ENCODE data around the gene TBC1D22B. TPM values are rescaled to one million over a fixed set of nuclear protein-coding genes. Genes with fewer than 3 reads are reported as not detected.

Gene TBC1D22B
- total and polyA plus RNA-seq, 9 of the 15 experiments (the other 6 are each of a cell fraction or from before 2014, with no cell fraction given), result 4.8 to 24.2 (median 13.5) TPM

DNA sequence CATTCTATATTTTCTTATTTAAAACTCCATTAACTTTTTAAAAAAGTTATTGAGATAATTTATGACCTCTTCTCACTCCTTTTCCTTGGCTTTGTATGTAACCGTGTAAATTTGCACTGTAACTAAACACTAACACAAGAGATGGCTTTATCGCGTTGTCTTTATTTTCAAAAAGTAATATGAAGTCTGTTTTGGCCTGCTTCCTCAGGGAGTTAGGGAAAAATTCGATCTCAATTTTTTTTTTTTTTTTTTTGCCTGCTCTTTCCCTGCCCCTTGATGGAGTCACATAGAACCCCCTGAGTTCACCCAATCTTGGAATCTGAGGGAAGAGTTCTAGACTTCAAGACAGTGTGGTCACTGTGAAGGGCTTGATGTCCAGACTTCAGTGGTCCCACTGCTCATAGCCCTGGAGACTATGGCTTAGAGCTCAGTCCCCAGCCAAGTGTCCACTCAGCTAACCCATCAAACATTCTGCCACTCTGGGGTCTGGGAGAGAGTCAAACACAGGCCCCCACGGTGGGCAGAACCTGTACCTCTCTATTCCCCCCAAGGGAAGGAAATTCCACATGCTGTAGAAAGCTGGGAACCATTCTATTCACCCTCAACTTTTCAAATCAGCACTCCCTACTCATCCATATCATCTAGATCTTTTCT lies 15.7 kb upstream of the TBC1D22B start:
- in situ Hi-C loops (cut with MboI), result no loop called here
- intact Hi-C loops (cut with micrococcal nuclease), result loop anchor here (5.0 kb wide), 1 partner anchor 60 kb away; no protein-coding TSS in a partner anchor
- Histone ChIP-seq H4K20me1 (replicated peaks; ENCODE audit: control insufficient read depth, insufficient read depth, low read length) (no peaks in the 10 kb centered on the region), H3K9me1 (ENCODE audit: control insufficient read depth, insufficient read depth, low read length) (no peaks in the 10 kb centered on the region), H3K4me1 (replicated peaks in 1 of 2; ENCODE audit: control insufficient read depth in 2 of 2, insufficient read depth in 2 of 2, low read length in 2 of 2) (peaks cover 25 to 64% of the 10 kb centered on the region in 2 experiments), H3K9me3 (replicated peaks; ENCODE audit: control insufficient read depth, insufficient read depth, low read depth, low read length) (no peaks in the 10 kb centered on the region), H3K27me3 (ENCODE audit: control insufficient read depth in 2 of 2, insufficient read depth in 2 of 2, low read length in 2 of 2) (no peaks in the 10 kb centered on the region), H3K36me3 (ENCODE audit: control insufficient read depth, insufficient read depth, low read length) (no peaks in the 10 kb centered on the region; the same call in 2 of the 3 replicates), H3K9ac (ENCODE audit: insufficient read depth in 1 of 2, low read depth in 2 of 2, low read length in 2 of 2) (peak overlapping the region in 1 of 2 experiments; percentile 41; a peak in 3 of 4 replicates), H3K4me2 (ENCODE audit: insufficient read depth, low read length) (peak overlapping the region; percentile 33), H3K4me3 (no peak overlapping the region), H2AFZ (ENCODE audit: low read depth, low read length) (peak overlapping the region; percentile 76), H3K79me2 (ENCODE audit: control insufficient read depth, insufficient read depth, low read length) (no peaks in the 10 kb centered on the region), H3K27ac (ENCODE audit: extremely low read depth, low read depth, low read length) (peak overlapping the region; percentile 65; the same call in 2 of the 3 replicates)
- BruUV-seq (replicated peaks), result no TSS peak
- ChIA-PET POLR2A (interaction anchor here (0.6 to 2.5 kb wide), 4 partner anchors 9 to 29 kb away, joined by 3 to 10 read pairs (median 7); partner anchors contain the start of genes TBC1D22B and TMEM217), CTCF (ENCODE audit: low intra/inter-chr PET ratio) (no interaction called here)
- FAIRE-seq (no peak), ATAC-seq (no peak), DNase-seq (ENCODE audit: extremely low read depth in 1 of 4, low spot score in 3 of 4) (no peak)
- TF ChIP-seq DMBX1 (CRISPR knock-in tag; IDR thresholded peaks at IDR 0.05; ENCODE audit: borderline replicate concordance) (no peak), HOMEZ (CRISPR knock-in tag; IDR thresholded peaks at IDR 0.05) (no peak), ETV6 (IDR thresholded peaks at IDR 0.05; ENCODE audit: borderline replicate concordance in 1 of 2, low read depth in 2 of 2, low read length in 1 of 2) (no peak), ETV6 (CRISPR knock-in tag; IDR thresholded peaks at IDR 0.05; ENCODE audit: borderline replicate concordance) (no peak), KAT7 (CRISPR knock-in tag; IDR thresholded peaks at IDR 0.05; ENCODE audit: borderline replicate concordance) (0 out of 2 replicates have a peak, but pooled peaks have one; percentile 27), PYGO2 (tag; IDR thresholded peaks at IDR 0.05) (peak; percentile 38; the same call in 1 of the 2 replicates), FOXJ2 (tag; IDR thresholded peaks at IDR 0.05) (0 out of 2 replicates have a peak, but pooled peaks have one; percentile 23), ZNF644 (tag; IDR thresholded peaks at IDR 0.05; ENCODE audit: low read depth) (peak; percentile 17; the same call in 1 of the 2 replicates), MBD2 (IDR thresholded peaks at IDR 0.05; ENCODE audit: borderline replicate concordance, low read depth) (0 out of 2 replicates have a peak, but pooled peaks have one; percentile 3), BRD4 (IDR thresholded peaks at IDR 0.05) (0 out of 2 replicates have a peak, but pooled peaks have one; percentile 13)
- TF ChIP-seq, protein P1, sequence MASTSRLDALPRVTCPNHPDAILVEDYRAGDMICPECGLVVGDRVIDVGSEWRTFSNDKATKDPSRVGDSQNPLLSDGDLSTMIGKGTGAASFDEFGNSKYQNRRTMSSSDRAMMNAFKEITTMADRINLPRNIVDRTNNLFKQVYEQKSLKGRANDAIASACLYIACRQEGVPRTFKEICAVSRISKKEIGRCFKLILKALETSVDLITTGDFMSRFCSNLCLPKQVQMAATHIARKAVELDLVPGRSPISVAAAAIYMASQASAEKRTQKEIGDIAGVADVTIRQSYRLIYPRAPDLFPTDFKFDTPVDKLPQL (IDR thresholded peaks at IDR 0.05; ENCODE audit: extremely low read depth, insufficient read length), result no peak
- WGBS (ENCODE audit: insufficient coverage, low coverage, missing lambda C conversion rate), result 59% methylated on average over 5 of the region's 5 CpGs
